ENCODE data around the gene PLIN5.

DNA sequence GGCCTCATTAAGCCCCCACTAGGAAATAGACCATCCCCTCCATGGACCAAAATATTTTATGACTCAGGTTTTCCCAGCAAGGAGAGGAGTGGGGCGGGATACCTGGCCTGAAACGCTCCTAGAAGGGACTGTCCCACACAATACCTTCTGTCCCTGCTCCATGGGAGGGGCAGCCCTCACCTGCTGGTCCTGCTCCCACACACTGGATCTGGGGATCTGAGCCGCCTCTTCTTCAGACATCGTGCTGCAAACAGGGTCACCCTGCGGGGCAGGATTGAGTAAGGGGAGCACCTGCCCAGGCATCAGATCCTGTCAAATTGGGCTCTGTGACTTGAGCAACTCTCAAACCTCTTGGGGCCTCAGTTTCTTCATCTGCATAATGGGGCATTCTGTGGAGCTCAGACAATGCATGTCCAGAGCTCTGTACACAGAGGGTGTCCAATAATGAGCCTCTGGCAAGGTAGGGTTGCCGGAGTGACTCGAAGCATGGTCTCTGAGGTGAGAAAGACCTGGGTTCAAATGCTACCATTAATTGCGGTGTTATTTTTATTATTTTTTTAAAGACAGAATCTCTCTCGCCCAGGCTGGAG lies 1.1 kb downstream of the PLIN5 start:
- TF ChIP-seq, protein P1, sequence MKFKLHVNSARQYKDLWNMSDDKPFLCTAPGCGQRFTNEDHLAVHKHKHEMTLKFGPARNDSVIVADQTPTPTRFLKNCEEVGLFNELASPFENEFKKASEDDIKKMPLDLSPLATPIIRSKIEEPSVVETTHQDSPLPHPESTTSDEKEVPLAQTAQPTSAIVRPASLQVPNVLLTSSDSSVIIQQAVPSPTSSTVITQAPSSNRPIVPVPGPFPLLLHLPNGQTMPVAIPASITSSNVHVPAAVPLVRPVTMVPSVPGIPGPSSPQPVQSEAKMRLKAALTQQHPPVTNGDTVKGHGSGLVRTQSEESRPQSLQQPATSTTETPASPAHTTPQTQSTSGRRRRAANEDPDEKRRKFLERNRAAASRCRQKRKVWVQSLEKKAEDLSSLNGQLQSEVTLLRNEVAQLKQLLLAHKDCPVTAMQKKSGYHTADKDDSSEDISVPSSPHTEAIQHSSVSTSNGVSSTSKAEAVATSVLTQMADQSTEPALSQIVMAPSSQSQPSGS (IDR thresholded peaks at IDR 0.05; ENCODE audit: low read length) = no peak
- TF ChIP-seq, protein P2, sequence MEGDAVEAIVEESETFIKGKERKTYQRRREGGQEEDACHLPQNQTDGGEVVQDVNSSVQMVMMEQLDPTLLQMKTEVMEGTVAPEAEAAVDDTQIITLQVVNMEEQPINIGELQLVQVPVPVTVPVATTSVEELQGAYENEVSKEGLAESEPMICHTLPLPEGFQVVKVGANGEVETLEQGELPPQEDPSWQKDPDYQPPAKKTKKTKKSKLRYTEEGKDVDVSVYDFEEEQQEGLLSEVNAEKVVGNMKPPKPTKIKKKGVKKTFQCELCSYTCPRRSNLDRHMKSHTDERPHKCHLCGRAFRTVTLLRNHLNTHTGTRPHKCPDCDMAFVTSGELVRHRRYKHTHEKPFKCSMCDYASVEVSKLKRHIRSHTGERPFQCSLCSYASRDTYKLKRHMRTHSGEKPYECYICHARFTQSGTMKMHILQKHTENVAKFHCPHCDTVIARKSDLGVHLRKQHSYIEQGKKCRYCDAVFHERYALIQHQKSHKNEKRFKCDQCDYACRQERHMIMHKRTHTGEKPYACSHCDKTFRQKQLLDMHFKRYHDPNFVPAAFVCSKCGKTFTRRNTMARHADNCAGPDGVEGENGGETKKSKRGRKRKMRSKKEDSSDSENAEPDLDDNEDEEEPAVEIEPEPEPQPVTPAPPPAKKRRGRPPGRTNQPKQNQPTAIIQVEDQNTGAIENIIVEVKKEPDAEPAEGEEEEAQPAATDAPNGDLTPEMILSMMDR (IDR thresholded peaks at IDR 0.05 in 2 of 3, conservative IDR thresholded peaks at IDR 0.05 in 1 of 3; ENCODE audit: control insufficient read depth in 2 of 3, extremely low read depth in 1 of 3, insufficient read depth in 1 of 3, low read depth in 3 of 3, low read length in 3 of 3) = no peak
- TF ChIP-seq NR2C2 (IDR thresholded peaks at IDR 0.05; ENCODE audit: borderline replicate concordance, control insufficient read depth, insufficient read length, low read depth) (no peak), CREM (IDR thresholded peaks at IDR 0.05; ENCODE audit: low read depth) (no peak), SREBF2 (IDR thresholded peaks at IDR 0.05; ENCODE audit: low read length) (no peak), TCF7 (IDR thresholded peaks at IDR 0.05; ENCODE audit: borderline replicate concordance) (no peak), EP300 (IDR thresholded peaks at IDR 0.05; ENCODE audit: borderline replicate concordance in 1 of 2, control insufficient read depth in 1 of 2, low read depth in 2 of 2, low read length in 2 of 2) (no peak)
